Brain pericyte (primary cell): ENCODE results near the gene PTCH1.

Experiments
- DNase-seq: peaks from one replicate; pipeline ENCODE4 v3.0.0-alpha.2; 2012; ENCODE audit warnings: low read depth, low spot score

The PTCH1 gene

DNA sequence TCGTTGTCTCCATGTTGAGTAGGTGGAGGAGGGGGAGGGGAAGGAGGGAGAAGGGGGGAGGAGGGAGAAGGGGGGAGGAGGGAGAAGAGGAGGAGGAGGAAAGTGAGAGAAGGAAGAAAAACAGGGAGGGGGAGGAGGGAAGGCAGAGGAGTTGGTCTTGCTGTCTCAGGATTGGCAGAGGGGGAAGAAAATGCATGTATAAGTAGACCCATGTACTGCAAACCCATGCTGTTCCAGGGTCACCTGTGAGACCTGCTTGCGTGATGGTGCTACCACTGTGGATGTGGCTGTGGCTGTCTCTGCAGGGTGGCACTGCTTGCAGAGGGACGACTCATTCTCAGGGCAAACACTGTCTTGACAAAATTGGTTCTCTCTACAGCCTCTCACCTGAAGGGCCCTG lies 76.3 kb downstream of the PTCH1 start:
- no peak for DNase-seq

DNA sequence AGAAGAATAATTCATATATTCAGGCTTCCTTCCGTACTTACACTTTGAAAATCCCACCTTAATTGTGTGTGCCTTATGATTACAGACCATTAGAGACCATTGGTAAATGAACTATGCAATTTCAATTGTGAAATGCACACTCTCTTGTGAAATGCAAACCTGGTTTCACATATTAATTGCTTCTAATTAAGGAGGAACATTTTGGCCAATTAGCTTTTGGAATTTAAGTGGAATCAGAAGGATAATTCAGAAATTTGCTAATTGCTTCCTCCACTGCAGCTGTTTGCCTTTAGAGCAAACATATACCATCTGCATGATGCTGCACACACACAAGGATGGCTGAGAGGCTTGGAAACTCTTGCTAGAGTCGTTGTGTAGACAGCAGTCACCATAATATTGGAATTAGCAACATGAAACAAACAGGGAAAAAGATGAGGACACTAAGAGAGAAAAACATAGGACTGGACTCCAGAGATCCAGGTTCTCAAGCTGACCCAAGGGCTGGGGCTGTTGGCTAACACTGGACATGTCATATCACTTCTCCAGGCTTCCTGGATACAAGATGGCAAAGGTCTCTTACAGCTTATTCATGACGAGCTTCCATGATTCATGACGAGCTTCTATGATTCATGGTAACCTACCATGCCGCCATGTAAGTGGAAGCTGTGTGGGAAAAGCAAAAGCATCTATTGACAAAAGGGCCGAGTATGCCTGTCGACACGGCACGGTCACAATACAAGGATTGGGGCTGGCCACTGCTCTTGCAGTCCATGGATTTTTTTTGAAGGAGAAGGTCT lies 78.0 kb downstream of the PTCH1 start:
- DNase-seq: no peak

DNA sequence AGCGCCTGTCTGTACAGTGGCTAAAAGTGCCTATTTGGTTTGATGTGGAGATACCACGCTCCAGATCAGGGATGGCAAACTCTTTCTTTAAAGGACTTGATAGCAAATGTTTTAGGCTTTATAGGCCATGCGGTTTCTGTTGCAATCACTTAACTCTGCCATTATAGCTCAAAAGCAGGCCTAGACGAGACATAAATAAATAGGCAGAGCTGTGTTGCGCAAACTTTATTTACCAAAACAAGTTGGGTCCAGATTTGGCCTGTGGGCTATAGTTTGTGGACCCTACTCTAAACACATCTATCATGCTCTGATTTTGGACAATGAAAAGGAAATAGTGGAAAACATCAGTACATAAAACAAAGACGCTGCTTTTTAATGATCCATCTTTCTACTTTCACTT lies 79.2 kb downstream of the PTCH1 start:
- DNase-seq: no peak

DNA sequence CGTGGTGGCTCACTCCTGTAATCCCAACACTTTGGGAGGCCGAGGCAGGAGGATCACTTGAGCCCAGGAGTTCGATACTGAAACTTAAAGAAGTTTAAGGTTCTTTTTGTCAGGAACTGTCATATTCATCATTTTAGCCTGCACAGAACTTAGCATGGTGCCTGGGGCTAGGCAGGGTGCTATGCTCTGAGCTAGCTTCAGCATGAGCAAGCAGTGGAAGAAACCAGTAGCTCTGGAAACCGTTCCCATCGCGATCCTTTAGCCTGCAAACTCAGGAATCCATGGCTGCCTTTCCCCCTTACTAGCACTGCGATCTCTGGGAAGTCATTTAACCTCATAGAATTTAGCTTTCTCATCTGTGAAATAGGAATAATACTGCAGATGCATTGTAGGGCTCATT lies 80.4 kb downstream of the PTCH1 start:
- DNase-seq: no peak

DNA sequence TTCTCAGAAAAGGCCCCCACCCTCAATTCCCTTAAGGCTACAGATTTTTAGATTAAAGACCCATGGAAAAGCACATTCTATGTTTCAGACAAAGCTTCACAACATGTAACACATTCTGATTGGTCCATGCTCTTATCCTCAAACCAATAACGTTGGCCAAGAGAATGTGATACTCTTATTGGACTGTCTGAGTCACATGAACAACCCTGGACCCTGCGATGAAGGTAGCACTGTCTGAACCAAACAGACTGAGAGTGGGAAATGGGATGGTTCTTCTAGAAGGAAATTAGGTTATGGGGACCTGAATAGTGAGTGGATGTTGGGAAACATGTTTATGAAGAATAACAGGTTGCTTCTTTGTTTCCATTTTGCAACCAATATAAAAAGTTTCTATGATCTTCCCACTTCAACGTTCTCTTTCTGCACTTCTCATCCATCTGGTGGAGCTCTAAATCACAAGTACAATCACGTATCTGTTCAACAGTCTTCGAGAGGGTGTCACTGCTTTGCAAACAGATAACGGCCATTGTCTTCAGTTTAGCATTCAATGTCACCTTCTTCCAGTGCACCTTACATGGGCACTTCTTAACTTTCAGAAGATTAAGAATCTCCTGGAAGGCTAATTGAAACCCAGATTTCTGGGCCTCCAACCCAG lies 81.6 kb downstream of the PTCH1 start:
- DNase-seq: no peak

DNA sequence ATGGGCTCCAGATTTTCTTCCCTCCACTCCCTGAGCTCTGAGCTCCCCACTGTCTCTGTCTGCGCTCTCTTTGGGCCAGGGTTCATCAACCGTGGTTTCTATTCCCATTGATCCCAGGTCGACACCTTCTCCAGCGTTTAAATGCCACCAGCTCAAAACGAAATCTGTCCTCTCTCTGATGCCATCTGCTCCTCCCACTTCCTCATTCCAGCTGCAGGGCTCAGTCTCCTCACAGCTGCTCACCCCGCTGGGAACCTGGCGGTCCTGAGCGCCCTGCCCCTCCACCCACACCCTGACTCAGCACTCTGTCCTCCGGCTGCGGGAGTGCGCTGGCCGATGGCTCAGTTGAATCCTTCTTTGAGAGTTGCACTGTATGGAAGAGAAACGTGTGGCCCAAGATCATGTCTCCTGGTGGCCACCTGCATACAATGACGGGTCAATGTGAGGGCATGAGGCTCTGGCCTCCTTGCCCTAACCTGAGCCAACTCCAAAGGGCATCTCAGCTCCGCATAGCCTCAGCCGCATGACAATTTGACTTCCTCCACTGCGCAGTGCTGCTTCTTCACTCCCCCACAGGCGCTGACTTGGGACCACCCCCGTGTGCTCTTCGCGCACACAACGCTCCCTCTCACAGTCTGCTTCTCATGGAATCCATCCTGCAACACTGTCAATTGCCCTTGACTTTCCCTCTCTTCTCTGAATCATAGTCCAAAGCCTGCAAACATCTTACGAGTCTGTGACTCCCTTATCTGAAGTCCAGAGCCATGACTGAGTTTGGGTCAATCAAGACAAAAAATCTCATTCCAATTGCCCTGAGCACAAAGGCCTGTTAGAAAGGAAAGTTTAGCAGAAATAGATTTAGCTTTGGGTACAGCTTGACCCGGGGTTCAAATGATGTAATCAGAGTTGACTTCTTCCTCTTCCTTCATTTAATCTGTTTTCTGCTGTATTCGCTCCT lies 82.4 kb downstream of the PTCH1 start:
- DNase-seq: no peak

DNA sequence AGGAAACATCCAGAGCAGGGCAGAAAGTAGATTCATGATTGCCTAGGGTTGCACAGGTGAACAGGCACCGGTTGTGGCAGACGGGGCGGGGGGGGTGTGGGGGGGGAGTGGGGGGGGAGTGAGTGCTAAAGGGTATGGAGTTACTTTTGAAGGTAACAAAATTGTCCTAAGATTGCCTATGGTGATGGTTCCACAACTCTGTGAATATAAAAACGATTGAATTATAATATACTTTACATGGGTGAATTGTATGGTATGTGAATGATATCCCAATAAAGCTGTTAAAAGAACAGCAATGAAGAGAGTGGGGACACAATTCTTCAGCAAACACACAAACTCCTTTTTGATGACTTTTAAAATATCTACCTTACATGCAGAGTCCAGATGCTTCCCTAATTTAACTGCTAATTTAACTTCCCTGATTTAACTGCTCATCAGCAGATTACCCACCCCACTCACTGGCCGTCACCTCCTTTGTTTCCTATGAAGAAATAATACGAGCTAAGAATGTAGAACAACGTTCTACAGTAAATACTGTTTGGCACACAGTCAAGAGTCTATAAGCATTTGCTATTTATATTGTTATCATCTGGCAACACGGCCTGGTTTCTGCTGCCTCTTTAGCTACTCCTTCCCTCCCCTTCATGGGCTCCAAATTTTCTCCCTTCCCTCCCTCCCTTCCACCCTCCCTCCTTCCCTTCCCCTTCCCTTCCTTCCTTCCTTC lies 83.5 kb downstream of the PTCH1 start:
- no peak for DNase-seq

DNA sequence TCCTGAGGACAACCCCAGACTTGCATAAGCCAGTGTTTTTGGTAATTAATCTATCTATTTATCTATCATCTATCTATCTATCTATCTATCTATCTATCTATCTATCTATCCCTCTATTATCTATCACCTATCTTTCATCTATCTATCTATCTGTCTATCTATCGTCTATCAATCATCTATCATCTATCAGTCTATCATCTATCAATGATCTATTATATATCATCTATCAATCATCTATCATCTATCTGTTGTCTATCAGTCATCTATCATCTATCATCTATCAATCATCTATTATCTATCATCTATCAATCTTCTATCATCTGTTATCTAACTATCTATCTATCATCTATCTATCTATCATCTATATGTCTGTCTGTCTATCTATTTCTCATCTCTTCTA lies 85.5 kb downstream of the PTCH1 start:
- DNase-seq: no peak

DNA sequence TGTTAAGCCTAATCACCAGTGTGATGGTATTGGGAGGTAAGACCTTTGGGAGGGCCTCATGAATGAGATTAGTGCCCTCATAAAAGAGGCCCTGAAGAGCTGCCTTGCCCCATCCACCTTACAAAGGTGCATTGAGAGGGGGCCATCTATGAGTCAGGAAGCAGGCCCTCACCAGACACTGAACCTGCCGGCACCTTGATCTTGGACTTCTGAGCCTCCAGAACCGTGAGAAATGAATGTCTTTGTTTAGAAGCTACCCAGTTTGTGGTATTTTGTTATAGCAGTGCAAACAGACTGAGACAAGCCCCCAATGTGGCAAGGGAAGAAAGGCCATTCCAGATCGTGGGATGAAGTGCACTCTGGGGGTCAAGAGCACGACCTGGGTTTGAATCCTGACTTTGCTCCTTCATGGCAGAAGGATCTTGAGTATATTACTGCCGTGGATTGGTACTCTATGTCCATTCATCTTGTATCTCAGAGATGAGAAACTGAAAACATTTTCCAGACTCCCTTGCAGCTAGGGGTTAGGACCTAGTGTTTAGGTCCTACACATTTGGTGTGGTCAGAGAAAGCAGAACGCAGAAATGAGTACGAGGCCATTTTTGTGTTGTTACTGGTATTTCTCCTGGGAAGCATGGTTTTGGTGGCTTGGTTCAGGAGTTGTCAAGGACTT lies 86.7 kb downstream of the PTCH1 start:
- DNase-seq: no peak

DNA sequence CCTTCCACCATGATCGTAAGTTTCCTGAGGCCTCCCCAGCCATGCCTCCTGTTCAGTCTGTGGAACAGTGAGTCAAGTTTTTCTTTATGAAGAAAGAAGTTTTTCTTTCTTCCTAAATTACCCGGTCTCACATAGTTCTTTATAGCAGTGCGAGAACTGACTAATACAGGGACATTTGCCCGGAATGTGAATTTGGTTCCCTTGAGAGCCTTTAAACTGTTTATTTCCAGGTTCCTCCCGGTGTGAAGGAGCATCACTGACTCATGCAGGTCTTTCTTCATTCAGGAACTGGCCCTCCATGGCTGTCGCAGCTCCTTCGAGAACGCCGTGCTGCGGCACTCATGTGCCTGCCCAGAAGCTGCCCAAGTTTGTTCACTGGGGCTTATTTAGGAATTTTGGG lies 87.7 kb downstream of the PTCH1 start:
- no peak for DNase-seq

DNA sequence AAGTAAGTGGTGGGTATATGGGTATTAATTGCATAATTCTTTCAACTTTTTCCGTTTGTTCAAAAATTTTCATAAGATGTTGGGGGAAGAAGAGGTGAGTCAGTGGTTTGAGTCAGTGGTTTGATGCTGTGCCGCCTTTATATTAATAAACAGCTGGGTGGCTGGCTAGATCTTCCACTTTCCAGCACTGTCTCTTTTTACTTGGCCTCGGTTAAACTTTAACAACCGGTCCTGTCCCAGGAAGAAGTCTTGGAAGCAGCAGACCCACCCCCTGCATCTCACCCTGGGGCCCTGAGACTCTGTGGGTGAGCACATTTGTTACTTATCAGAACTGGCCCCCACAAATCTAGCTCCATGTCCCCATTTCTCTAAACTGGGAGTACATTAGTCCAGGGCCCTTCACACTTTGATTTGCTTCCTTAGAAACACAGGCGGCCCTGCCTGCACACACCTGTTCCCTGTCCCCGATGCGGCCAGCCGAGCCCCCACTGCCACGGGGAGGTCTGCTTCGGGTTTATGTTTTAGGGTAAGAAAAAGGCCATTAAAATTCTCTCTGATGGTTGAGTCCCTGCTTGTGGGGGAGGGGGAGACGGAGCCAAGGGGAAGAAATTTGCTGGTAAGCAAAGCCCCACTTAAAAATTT lies 90.7 kb downstream of the PTCH1 start:
- no peak for DNase-seq

DNA sequence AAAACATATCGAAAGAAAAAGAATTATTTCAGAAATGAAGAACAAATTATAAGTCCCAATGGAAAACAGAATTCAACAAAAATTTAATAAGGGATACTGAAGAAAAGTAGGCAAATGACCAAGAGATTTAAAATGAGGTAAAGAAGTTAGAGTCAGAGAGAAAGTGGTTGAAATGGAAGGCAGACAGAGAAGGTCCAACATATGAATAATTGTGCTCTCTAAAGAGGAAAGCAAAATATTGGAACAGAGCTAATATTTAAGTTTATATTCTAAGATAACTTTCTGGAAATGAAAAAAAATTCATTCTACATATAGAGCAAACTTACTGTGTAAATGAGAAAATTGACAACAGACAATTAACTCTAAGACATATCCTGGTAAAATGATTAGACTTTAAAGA lies 94.1 kb downstream of the PTCH1 start:
- no peak for DNase-seq

DNA sequence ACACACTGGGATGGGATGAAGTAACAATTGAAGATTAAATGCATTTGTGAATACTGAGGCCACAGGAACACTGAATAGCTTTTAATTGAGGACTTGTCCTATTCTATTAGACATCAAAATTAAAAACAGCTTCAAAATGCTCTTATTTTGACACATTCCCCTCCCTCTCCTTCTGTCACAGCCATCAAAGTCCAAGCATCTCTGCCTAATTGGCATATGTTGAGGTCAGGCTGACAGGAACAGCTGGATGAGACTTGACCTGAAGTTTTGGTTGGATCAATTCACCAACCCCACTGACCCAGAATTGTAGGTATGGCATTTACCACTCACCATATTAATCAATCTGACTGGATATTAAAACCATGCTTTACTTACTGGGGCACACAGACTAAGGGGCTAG lies 96.3 kb downstream of the PTCH1 start:
- no peak for DNase-seq

DNA sequence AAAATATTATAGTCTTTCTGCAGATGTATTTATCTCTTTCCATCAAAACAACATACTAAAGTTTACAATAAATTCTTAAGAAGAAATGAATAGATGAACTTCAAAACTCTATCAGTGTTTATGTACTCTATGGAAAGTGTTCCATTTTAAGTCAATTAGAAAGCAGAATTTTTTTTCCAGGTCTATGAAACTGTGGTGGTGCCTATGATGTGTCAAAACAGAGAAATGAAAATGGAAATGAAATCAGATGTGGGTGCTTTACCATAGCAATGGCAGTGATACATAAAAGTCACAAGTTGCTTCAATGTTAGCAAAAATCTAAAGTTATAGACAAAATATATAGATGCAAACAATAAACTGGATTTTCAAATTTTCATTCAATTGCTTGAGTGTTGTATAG lies 97.3 kb downstream of the PTCH1 start:
- DNase-seq: no peak

DNA sequence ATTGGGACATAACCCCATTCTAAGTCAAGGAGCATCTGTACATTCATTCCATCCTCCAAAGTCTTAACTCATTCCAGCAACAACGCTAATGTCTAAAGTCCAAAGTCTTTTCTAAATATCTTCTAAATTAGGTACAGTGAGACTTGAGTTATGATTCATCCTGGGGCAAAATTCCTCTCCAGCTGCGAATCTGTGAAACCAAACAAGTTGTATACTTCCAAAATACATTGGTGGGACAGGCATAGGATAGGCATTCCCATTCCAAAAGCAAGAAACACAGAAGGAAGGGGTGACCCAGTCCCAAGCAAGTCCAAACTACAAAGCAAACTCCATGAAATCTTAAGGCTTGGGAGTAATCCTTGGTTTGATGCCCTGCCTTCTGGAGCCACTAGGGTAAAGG lies 101.6 kb downstream of the PTCH1 start:
- DNase-seq: no peak

DNA sequence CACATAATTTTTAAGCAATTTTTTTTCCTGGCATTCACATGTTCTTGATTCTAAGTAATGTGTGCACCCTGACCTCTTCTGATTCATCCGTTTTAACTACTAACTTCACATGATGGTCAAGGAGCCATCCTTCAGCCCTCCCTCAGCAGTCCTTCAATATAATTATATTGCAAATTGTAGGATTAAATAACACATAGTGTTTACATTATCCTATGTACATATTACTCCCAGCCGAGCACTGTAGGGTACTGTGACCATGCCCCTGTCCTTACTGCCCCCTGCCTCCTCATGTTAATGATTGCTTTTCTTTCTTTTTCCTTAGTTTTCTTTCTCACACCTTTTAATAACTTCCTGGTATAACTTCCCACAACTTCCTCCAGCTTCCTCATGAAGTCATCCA lies 103.0 kb downstream of the PTCH1 start:
- no peak for DNase-seq

DNA sequence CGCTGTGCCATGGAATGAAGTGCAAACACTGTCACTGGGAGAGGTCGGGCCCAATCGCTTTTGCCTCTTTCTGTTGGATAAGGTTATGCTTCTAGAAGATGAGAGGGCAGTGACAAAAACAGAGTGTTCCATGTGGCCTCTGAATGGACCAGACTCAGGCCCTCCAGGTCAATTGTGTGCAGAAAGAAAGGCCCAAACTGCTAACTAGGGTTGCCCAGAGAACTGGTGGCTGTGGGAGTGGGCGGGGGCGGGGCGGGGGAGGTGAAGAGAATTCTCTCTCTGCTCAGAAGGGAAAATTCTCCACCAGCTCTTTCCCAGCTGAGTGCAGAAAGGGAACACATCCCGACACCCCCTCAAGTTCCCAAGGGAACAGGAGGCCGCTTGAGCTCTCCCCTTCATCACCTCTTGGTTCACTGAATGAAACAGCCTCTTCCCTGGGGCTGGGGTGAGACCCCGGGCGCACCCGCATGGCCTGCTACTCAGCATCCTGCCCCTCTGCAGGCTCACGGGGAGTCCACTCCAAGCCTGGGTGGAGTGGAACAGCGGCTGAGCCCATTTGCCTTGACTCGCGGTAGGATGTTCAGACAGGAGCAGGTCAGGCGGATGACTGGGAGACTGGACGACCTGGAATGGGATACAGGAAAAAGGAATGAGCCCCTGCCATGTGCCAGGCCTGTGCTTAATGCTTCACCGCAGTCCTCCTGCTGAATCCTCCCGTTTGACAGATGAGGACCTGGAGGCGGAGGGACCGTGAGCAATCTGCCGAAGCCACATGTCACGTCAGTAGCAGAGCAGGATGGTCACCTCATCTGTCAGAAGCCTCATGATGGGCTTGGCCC lies 105.5 kb downstream of the PTCH1 start:
- no peak for DNase-seq

DNA sequence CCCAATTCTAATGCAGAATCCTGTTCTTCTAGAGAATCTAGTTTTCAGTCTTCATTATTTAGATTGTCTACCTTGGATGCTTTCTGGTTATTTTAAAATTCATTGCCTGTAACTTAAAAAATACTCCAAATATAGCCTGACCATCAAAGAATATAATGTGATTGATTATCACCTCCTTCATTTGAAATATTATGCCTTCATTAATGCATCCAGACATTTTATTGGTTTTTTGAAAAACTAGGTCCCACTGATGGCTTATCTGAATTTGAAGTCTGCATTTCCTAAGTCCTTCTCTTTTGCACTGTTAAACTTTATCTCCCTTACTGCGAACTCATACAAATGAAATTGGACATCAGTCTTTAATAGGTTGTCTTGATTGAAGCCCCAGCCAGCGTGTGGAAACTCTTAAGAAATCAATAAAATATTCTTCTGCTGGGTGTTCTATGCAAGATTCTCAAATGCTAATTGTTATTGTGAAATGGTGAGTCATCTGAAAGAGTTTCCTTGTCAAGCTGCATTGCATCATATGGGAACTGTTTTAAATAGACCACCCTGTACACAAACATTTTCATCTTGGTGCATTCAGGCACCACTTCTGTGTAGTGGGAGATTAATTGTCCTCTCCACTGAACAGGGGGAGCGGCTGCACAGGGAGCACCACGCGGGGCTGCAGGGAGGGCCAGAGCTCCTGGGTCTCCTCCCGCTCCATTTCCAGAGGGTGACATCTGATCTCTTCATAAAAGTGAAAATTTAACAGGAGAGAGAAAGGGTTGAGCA lies 106.9 kb downstream of the PTCH1 start:
- no peak for DNase-seq

DNA sequence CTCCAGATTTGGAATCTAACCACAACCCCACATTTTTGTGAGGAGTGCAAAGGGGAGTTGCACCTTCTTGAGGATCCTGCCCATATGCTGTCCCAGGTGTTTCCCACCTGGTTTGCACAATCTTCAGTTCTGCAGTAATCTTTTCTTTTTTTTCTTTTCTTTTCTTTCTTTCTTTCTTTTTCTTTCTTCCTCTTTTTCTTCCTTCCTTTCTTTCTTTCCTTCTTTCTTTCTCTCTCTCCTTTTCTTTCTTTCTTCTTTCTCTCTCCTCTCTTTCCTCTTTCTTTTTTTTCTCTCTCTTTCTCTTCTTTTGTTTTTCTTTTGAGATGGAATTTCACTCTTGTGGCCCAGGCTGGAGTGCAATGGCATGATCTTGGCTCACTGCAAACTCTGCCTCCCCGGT lies 109.2 kb downstream of the PTCH1 start:
- DNase-seq: no peak
